SKM-1 treated with dmso at 0.1 percent for 144 hours (cell line): ENCODE data around the gene SOCS1.

ENCODE experiments used
- DNase-seq: peaks from one replicate; lab custom pipeline; 2025; ENCODE audit not compliant: unreplicated experiment; lab: John Stamatoyannopoulos, UW

The SOCS1 gene

DNA sequence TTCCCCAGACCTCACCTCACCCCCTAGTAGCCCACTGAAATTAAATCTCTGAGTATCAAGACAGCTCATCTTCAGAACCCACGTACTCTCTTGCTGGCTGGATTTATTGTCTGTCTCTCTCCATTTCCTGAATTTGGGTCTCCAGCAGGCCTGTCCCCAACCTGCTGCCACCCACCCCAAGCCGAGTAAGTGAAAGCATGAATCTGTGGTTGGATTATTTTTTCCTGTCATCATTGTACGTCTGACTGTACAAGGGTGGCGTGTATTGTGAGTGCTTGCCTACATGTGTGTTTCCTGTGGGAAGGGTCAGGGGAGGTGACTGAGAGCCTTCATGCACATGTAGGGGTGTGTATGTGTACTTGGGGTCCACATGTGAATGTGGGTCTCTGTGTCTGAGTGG lies 7.7 kb upstream of the SOCS1 start:
- no peak for DNase-seq

GRCh38 chr16:11262915-11263314 lies 6.9 kb upstream of the SOCS1 start:
- no peak for DNase-seq

- no peak for DNase-seq
Observed at GRCh38 chr16:11260596-11260966, 4.6 kb upstream of the SOCS1 start.

DNA sequence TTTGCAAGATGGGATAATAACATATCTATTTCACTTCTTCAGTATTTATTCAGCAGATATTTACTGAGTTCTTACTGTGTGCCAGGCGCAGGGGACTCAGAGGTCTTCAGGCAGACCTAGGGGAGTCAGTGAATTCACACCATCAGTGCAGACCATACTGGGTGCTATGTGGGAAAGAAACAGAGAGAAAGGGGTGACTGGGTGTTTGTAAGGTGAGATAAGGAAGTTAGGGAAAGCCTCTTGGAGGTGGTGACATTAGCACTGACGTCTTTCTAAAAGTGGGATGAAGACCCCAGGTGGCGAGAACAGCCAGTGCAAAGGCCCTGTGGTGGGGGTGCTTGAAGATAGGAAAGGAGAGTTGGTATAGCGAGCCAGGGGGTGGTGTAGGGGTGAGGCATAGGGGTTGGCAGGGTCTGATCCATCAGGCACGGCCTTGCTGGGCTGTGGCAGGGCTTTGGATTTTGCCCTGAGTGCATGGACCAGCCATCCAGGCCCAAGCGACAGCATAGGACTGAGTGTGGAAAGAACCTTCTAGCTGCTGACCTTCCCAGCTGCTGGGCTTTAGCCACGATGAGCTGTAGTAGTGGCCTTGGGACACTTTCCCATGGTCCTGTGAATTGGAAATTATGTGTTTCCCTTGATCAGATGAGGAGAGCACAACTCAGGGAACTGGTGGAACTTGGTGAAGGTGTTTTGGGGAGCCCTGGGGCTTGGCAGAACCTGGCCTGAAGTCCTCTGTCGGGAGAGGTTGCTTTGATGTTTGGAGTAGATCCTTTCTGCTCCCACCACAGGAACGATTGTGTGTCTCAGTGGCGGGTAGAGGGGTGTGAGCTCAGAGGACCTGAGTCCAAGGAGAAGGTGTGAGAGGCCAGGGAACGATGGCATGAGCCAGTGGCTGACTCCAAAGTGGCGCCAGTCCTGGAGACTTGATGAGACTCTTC lies 3.9 kb upstream of the SOCS1 start:
- no peak for DNase-seq

- no peak for DNase-seq
Observed at GRCh38 chr16:11258553-11259492, 2.8 kb upstream of the SOCS1 start.

- DNase-seq: peak; percentile 68
Observed at GRCh38 chr16:11257131-11257938, 1.3 kb upstream of the SOCS1 start.

- DNase-seq: no peak
Observed at GRCh38 chr16:11256661-11257130, 692 bp upstream of the SOCS1 start.

DNA sequence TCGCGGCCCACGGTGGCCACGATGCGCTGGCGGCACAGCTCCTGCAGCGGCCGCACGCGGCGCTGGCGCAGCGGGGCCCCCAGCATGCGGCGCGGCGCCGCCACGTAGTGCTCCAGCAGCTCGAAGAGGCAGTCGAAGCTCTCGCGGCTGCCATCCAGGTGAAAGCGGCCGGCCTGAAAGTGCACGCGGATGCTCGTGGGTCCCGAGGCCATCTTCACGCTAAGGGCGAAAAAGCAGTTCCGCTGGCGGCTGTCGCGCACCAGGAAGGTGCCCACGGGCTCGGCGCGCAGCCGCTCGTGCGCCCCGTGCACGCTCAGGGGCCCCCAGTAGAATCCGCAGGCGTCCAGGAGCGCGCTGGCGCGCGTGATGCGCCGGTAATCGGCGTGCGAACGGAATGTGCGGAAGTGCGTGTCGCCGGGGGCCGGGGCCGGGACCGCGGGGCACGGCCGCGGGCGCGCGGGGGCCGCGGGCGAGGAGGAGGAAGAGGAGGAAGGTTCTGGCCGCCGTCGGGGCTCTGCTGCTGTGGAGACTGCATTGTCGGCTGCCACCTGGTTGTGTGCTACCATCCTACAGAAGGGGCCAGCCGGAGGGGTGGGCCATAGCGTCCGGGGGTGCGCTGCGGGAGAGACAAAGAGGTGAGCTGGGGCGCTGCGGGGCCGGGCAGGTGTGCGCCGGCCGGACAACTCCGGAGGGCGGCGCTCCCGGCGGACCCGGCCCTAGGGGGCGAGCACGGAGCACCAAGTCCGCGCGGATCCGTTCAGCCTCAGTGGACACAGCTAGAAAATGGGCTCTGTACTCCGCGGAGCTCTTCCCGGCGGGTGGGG lies 879 bp downstream of the SOCS1 start:
- no peak for DNase-seq

DNA sequence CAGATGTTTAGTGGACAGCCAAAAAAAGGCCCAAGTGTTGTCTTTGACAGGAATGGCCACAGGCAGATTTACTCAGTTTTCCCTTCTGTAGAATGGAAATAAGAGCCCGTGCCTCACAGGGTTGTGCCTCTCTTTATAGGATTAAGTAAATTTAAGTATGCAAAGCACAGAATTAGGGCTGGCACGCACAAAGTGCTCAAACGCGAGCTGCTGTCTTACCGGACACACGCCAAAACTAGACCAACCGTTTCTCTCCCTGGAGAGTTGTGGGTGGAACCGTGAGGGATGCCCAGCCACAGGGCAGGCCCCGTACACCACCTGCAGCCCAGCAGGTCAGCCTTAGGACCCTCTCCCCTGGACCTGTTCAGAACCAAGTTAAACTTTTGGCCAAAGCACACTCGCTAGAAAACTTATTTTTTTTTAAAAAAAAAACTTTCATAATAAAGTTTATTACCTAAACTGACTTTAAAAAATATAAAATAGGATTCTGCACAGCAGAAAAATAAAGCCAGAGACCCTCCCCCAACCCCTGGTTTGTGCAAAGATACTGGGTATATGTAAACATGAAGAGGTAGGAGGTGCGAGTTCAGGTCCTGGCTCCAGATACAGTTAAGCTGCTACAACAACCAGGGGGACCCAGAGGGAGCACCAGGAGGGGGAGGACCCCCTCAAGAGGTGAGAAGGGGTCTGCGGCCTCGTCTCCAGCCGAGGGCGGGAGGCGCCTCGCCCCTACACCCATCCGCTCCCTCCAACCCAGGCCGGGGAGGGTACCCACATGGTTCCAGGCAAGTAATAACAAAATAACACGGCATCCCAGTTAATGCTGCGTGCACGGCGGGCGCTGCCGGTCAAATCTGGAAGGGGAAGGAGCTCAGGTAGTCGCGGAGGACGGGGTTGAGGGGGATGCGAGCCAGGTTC lies 1.8 kb downstream of the SOCS1 start:
- no peak for DNase-seq

DNA sequence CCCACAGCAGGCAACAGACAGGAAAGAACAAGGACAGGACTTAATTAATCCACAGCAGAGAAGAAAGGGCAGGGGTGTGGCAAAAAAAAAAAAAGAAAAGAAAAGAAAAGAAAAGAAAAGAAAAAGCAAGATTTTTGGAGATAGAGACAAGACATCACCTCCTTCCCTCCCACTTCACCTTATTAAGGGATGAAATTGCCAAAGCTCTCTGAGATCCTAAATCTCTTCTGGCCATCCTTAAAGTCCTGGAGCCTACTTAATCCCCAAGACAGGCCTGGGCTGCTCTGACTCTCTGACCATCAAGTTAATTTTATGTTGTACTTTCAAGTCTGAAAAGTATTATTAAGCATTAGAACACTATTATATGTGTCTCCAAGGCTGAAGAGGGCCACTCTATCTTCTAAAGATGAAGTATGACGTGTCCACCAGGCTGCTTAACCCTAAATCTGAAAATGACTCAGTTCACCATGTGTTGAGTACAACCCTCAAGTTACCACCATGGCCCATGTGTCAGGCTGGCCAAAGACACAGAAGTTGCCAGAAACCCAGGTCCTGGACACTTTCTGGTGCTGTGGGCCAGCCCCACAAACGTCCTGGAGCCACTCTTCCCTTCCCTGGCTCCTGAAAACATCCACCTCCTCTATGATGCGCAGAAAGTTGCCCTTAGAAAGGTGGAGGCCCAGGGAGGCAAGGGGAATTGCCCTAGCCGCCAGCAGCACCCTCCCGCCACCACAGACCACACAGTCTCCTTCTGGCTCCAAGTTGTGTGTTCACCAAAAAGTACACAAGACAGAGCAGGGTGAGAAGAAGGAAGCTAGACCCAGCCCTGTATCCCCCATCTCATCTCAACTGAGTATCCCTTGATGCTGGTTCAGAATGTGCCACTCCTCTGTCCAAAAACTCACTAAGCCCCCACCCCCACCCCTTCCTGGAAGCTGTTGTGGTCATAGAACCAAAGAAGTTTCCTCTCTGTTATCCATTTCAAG lies 2.7 kb downstream of the SOCS1 start:
- DNase-seq: no peak

DNA sequence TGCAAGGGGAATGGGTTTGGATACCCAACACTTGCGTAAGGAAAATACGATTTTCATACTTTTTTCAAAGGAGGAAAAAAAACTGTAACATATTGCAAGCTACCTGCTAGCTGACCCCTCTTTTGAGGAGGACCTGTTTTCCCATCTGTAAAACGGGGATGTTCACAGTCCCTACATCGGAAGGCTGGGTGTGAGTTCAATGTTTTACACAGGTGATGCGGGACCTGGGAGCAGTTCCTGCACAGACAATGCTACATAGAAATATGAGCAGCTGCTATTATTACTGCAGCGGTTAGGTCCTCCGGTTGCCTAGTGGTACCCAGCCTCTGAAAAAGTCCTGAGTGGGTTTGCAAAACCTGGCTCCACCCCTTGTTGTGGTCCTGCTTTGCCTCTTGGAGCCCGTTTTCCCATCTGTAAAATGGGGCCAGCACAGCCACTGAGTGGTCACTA lies 3.5 kb downstream of the SOCS1 start:
- no peak for DNase-seq

- DNase-seq: no peak
Observed at GRCh38 chr16:11251525-11252481, 4.2 kb downstream of the SOCS1 start.

GRCh38 chr16:11250786-11251524 lies 5.0 kb downstream of the SOCS1 start:
- no peak for DNase-seq

DNA sequence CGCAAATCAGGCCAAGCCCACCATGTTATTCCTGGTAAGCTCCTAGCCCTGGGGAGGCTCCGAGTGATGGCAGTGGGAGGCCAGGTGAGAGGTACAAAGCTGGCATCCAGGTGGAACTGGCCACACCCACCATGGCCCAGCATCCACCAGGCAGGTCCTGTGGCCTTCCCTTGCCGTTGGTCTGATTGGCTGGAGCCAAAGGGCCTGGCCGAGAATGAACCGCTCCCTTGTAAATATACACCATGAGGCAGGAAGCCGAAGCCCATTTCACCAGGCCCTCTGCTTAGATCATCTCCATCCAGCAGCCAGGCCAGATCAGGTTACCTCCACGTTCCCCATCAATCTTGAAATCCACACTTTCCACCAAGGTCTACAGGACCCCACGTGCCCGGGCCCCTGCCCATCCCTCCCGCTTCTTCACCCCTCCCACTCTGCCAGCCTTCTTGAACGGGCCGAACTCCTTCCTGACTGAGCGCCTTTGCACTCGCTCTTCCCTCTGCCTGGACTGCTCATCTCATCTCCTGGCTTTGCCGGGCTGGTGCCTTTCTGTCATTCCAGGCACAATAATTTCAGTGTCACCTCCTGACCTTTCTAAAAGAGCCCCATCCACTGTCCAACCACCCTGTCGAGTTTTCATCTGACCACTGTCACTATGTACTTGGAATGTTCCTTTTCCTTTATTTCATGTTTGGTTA lies 5.8 kb downstream of the SOCS1 start:
- no peak for DNase-seq
